Heart right ventricle (tissue), 16 donors: ENCODE data around the gene CACNA1G. TPM values are rescaled to one million over a fixed set of nuclear protein-coding genes. Genes with fewer than 3 reads are reported as not detected.
A peak's percentile ranks its signal among the peaks of the same experiment; 100 is the strongest.

ENCODE experiments used
- ATAC-seq, 8 donors: fragments of 200-7000 bp; cut with Tn5 transposase; one replicate each; pipeline ENCODE4 v1.9.1; 2020; ENCODE audit warnings: mild to moderate bottlenecking in 8 of 8, moderate library complexity in 8 of 8, moderate number of reproducible peaks in 1 of 8
- DNase-seq, 2 donors: peaks; one replicate each; pipeline ENCODE4 v3.0.0-alpha.2; 2020
- H3K27ac ChIP-seq, 10 donors: fragments of 200-600 bp; sonication (generic) in 2 of 10; one replicate each; pipeline versions ENCODE4 v1.5.0 to v1.8.0; 2020 to 2022; ENCODE audit warnings: mild to moderate bottlenecking in 3 of 10
- H3K27me3 ChIP-seq, 7 donors: fragments of 200-600 bp; one replicate each; pipeline ENCODE4 v1.8.0; 2021 to 2022; ENCODE audit warnings: mild to moderate bottlenecking in 2 of 7
- H3K36me3 ChIP-seq, 9 donors: fragments of 200-600 bp; sonication (generic) in 1 of 9; one replicate each; pipeline versions ENCODE4 v1.5.0 to v1.8.0; 2020 to 2022; ENCODE audit warnings: mild to moderate bottlenecking in 2 of 9
- H3K4me1 ChIP-seq, 9 donors: fragments of 200-600 bp; sonication (generic) in 1 of 9; one replicate each; pipeline versions ENCODE4 v1.5.0 to v1.8.0; 2020 to 2022; ENCODE audit warnings: mild to moderate bottlenecking in 4 of 9
- H3K4me3 ChIP-seq, 10 donors: fragments of 200-600 bp; sonication (generic) in 2 of 10; one replicate each; pipeline versions ENCODE4 v1.5.0 to v1.8.0; 2020 to 2022; ENCODE audit warnings: mild to moderate bottlenecking in 7 of 10, moderate library complexity in 2 of 10
- H3K9me3 ChIP-seq, 11 donors: fragments of 200-600 bp in 10 of 11; sonication (generic) in 2 of 11; one replicate each; pipeline versions ENCODE4 v1.5.0 to v1.8.0; 2013 to 2022; ENCODE audit warnings: mild to moderate bottlenecking in 2 of 11, control low read depth in 1 of 11, moderate library complexity in 1 of 11
- WGBS, 2 donors: extraction: QIAGEN DNeasy Blood & Tissue Kit; methylation state at CpG; one replicate each; pipeline ENCODE4 v1.1.7; 2013; ENCODE audit warnings: inconsistent platforms in 1 of 2; 5-methylcytosine and 5-hydroxymethylcytosine counted together
- intact Hi-C, 10 donors: fragments of 100-400 bp; cut with DNase I; formaldehyde crosslinking; loops; one replicate each; pipeline versions ENCODE4 v1.11.1 to v1.14.2; 2022
- polyA plus RNA-seq, 2 donors: library from polyadenylated mRNA; stranded (reverse); fragments of 200-250 nt; gene quantifications; one replicate each; pipeline ENCODE4 v1.2.3, GENCODE V29; 2013
- total RNA-seq, 10 donors: library from RNA; stranded (reverse); fragmentation: NEBNext Ultra II Directional in 3 of 10; extraction: Animal tissue kit (Norgen Biotek cat#: 25700) in 3 of 10; gene quantifications; one replicate each; pipeline versions ENCODE4 v1.2.1 to v1.2.4, GENCODE V29; 2021 to 2023
- TF ChIP-seq, protein P1 (sequence below), 9 donors: fragments of 200-600 bp; sonication (generic) in 2 of 9; IDR thresholded peaks; one replicate each; pipeline versions ENCODE4 v1.5.0 to v1.8.0; 2021 to 2022; ENCODE audit warnings: antibody characterized with exemption in 9 of 9, mild to moderate bottlenecking in 5 of 9, moderate library complexity in 1 of 9
- donor health status: Arrhythmogenic right ventricular cardiomyopathy.
- donor health status: ischemic (EF 13 %, LVEDD 7.1; RV severe dilation, severe dysfunction).
- donor health status: healthy with polysubstance abuse.
- donor health status: DM: no; HTN: yes; CAD: no.
- donor health status: DM: no; HTN: no; CAD: no.
- donor health status: ischemic (EF 25% LVEDD 6.9; RV normal size, moderate dysfunction).
- donor health status: ischemic (EF 25% LVEDD 5.7; RV mildly dilated, moderate dysfunction).
- donor health status: healthy.
- donor health status: DM: yes; HTN: yes; CAD: no.
- donor health status: Ischemic cardiomyopathy.
- donor health status: ischemic (EF 35%, LVEDD 5.7; RV mildly dilated, moderate dysfunction).
- donor health status: nonischemic (EF 11% LVEDD 7.7; RV severe dilation, severe dysfunction).
- donor health status: DM: yes; HTN: yes; CAD: no.
- donor health status: PGD.
- donor health status: ischemic (EF 29% LVEDD 5.4; RV normal size, mild dysfunction).
- donor health status: nonischemic (EF 23%, LVEDD 6.1; RV moderate dilation, normal function).

The CACNA1G gene
- total and polyA plus RNA-seq, 12 donors: 0.04 to 0.46 (median 0.24) TPM

DNA sequence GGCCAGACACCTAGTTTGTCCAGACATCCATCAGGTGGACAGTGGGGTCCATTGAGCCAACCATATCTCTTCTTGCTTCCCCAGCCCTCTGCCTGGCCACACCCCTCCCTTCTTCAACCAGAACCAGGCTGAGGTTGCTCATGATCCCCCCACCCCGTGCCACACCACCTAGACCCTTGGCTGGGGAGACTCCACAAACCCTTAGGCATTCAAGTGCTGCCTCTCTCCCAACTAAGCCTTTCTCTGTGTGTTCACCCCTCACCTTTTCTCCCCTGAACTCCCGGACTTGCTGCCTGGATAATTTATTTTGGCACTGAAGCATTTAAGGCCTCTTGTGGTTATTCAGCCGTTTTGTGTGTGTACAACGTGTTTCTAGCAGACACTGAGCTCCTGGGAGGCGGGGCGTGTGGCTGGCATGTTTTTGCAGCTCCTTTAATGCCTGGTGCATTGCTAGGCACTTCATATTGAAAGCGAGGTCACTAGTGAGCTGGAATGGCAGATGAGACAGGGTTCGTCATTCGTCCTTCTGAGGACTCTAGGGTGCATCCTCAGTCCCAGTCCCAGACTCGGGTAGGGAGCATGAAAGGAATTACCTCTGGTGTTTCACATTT lies 28.7 kb downstream of the CACNA1G start:
- whole genome bisulfite sequencing, 2 donors: 40 to 45% methylated on average over 10 of the region's 10 CpGs
- H3K9me3 ChIP-seq: no peaks in the 10 kb centered on the region
- ATAC-seq: peak in 3 of 8 donors; percentile 0 to 21 (median 3)
- H3K27me3 ChIP-seq: no peaks in the 10 kb centered on the region
- H3K36me3 ChIP-seq: no peaks in the 10 kb centered on the region
- DNase-seq: no peak
- H3K4me3 ChIP-seq: no peak overlapping the region
- H3K4me1 ChIP-seq: peaks cover 11 to 45% (median 33%) of the 10 kb centered on the region in 9 donors
- TF ChIP-seq, protein P1, sequence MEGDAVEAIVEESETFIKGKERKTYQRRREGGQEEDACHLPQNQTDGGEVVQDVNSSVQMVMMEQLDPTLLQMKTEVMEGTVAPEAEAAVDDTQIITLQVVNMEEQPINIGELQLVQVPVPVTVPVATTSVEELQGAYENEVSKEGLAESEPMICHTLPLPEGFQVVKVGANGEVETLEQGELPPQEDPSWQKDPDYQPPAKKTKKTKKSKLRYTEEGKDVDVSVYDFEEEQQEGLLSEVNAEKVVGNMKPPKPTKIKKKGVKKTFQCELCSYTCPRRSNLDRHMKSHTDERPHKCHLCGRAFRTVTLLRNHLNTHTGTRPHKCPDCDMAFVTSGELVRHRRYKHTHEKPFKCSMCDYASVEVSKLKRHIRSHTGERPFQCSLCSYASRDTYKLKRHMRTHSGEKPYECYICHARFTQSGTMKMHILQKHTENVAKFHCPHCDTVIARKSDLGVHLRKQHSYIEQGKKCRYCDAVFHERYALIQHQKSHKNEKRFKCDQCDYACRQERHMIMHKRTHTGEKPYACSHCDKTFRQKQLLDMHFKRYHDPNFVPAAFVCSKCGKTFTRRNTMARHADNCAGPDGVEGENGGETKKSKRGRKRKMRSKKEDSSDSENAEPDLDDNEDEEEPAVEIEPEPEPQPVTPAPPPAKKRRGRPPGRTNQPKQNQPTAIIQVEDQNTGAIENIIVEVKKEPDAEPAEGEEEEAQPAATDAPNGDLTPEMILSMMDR (IDR thresholded peaks at IDR 0.05): no peak
- intact Hi-C loops: no loop called here
- peak overlapping the region in 6 of 10 donors; percentile 9 to 70 (median 46) for H3K27ac ChIP-seq

DNA sequence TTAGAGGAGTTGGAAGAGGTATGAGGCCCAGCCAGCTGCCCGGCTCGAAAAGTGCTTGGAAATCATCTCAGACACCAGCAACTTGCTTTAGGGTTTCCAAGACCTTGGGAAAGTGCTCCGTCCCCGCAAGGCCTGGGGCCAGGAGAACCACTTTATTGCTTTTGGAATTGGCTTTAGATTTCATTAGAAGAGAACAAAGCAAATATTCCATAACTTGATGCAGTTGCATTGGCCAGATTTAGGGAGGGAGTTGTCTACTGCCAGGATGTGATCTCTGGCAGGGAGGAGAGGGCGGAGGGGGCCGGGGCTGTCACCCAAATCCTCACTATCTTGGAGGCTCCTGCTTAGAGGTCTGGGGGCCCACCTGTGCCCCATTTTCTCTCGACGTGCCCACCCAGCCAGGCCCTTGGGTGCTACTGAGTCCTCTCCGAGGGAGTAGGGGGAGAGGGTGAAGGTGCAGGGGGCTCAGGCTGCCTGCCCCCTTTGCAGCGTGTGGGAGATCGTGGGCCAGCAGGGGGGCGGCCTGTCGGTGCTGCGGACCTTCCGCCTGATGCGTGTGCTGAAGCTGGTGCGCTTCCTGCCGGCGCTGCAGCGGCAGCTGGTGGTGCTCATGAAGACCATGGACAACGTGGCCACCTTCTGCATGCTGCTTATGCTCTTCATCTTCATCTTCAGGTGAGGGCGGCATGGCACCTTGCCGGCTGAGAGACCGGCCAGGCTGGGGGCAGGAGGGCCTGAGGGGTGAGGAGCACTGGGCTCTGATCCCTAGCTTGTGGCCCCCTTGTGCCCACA lies 30.6 kb downstream of the CACNA1G start:
- peak in 1 of 2 donors; percentile 6 for DNase-seq
- WGBS, 2 donors: 96 to 97% methylated on average over 24 of the region's 24 CpGs
- no peak overlapping the region for H3K27ac ChIP-seq

DNA sequence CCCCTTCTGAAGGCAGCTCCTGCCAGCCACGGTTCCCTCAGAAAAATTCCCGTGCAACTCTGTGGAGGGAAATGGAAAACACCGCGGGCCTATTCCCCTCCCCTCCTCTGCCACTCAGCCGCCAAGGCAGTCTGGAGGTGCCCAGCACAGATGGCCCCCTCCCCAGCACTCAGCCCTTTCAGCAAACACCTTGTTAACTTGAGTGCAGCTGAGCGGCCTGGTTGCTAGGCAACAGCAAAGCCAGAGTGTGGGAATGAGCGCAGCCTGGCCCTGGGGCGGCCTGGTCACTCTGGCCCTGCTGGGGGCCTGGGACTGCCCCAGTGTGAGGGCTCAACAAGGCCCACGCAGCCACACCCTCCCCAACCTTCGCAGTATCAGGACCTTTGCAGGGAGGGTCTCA lies 32.8 kb downstream of the CACNA1G start:
- Histone ChIP-seq H3K27ac (peak overlapping the region in 1 of 10 donors; percentile 22), H3K9me3 (no peaks in the 10 kb centered on the region), H3K27me3 (no peaks in the 10 kb centered on the region), H3K4me3 (no peak overlapping the region), H3K4me1 (peaks cover 11 to 39% (median 32%) of the 10 kb centered on the region in 9 donors), H3K36me3 (no peaks in the 10 kb centered on the region)
- WGBS, 2 donors: 43 to 53% methylated on average over 10 of the region's 10 CpGs
- TF ChIP-seq, protein P1 (IDR thresholded peaks at IDR 0.05): no peak
- ATAC-seq: peak in 7 of 8 donors; percentile 9 to 67 (median 26)
- peak; percentile 26 to 59 for DNase-seq
- intact Hi-C loops: no loop called here

More for the DNA sequence above, 30.6 kb downstream of the CACNA1G start:
- Histone ChIP-seq H3K4me1 (peaks cover 11 to 41% (median 32%) of the 10 kb centered on the region in 9 donors), H3K36me3 (no peaks in the 10 kb centered on the region), H3K9me3 (no peaks in the 10 kb centered on the region), H3K27me3 (no peaks in the 10 kb centered on the region), H3K4me3 (no peak overlapping the region)
- intact Hi-C loops: no loop called here
- TF ChIP-seq, protein P1 (IDR thresholded peaks at IDR 0.05): no peak
- no peak for ATAC-seq

DNA sequence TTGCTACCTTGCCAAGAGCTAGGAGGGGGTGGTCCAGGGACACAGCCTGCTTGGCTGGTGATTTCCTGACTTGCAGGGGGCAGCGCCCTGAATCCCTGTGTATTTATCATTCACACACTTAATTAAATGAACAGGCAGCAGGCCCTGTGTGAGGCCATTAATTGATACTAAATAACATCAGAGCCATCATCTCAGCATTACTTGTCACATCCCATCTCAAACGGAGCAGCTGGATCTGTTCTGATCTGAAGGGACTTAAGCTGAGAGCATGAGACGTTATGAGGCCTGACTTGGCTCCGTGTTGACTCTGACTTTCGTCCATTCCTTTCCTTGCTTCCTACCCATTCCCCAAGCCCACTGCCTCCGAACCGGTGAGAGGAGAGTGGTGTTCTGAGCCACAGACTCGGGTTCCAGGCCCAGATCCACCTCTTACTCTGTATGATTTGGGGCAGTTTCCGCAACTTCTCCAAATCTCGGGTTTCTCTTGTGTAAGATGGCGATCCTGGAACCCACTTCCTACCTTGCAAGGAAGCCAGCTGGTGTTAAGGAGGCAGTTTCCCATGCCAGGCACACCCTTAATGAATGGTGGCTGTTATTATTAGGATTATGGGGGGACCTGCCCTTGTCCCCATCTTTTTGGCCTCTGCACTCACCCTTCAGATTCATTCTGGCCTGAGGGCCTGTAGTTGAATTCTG lies 33.8 kb downstream of the CACNA1G start:
- intact Hi-C loops: no loop called here
- ATAC-seq: no peak
- no peak for DNase-seq
- Histone ChIP-seq H3K27me3 (no peaks in the 10 kb centered on the region), H3K27ac (no peak overlapping the region), H3K4me1 (peaks cover 5 to 29% (median 22%) of the 10 kb centered on the region in 9 donors), H3K4me3 (no peak overlapping the region), H3K36me3 (no peaks in the 10 kb centered on the region), H3K9me3 (no peaks in the 10 kb centered on the region)
- 86 to 88% methylated on average over 11 of the region's 11 CpGs for WGBS, 2 donors
- TF ChIP-seq, protein P1 (IDR thresholded peaks at IDR 0.05): no peak
